ENCODE results near the gene MYOT. TPM values are rescaled to one million over a fixed set of nuclear protein-coding genes. Genes with fewer than 3 reads are reported as not detected.
A peak's percentile ranks its signal among the peaks of the same experiment; 100 is the strongest.

The MYOT gene
- total and polyA plus RNA-seq, 2 donors (not counting 3 experiments of a cell fraction or from before 2014, with no cell fraction given), result not detected

- intact Hi-C loops (cut with micrococcal nuclease), result loop anchor here (2.0 to 5.0 kb wide), 2 partner anchors 60 to 117 kb away; no protein-coding TSS in a partner anchor
Observed at GRCh38 chr5:137894586-137894985, 26.9 kb downstream of the MYOT start.

GRCh38 chr5:137896560-137896959 lies 28.9 kb downstream of the MYOT start:
- no peaks in the 10 kb centered on the region for H3K9me3 ChIP-seq (replicated peaks; ENCODE audit: control insufficient read depth, insufficient read depth, low read length)
- no peak overlapping the region for H3K4me2 ChIP-seq (ENCODE audit: insufficient read depth, low read length)
- H3K27ac ChIP-seq (ENCODE audit: insufficient read depth, low read depth, low read length), result peak overlapping the region; percentile 21
- no peaks in the 10 kb centered on the region for H3K79me2 ChIP-seq (ENCODE audit: control insufficient read depth, insufficient read depth, low read length)
- no peak overlapping the region for H2AFZ ChIP-seq (ENCODE audit: low read depth, low read length)
- no TSS peak for BruUV-seq (replicated peaks)
- dilution Hi-C loops (cut with MboI; ENCODE audit: extremely low pct_ligation_motif_present, low sequenced_read_pairs), result no loop called here
- no peaks in the 10 kb centered on the region for H3K9me1 ChIP-seq (replicated peaks; ENCODE audit: control insufficient read depth, extremely low read depth, insufficient read depth, low read length)
- no peak overlapping the region for H3K4me3 ChIP-seq (replicated peaks in 1 of 3; ENCODE audit: insufficient read depth in 1 of 3, low read depth in 1 of 3, low read length in 3 of 3)
- H3K9ac ChIP-seq (replicated peaks; ENCODE audit: extremely low read depth, insufficient read depth, low read length), result no peak overlapping the region
- ChIA-PET POLR2A (no interaction called here), CTCF (interaction anchor here (0.7 to 3.6 kb wide), 7 partner anchors 13 to 173 kb away, joined by 3 to 14 read pairs (median 3); no protein-coding TSS in a partner anchor)
- TF ChIP-seq MAX (IDR thresholded peaks at IDR 0.05; ENCODE audit: insufficient read depth, insufficient read length) (no peak), POLR2AphosphoS5 (IDR thresholded peaks at IDR 0.05; ENCODE audit: insufficient read depth, low read depth, low read length) (peak; percentile 25), POLR2A (IDR thresholded peaks at IDR 0.05; ENCODE audit: low read depth, low read length) (no peak), EZH2 (IDR thresholded peaks at IDR 0.05; ENCODE audit: borderline replicate concordance, low read depth, low read length, severe bottlenecking) (no peak), GATA2 (IDR thresholded peaks at IDR 0.05; ENCODE audit: insufficient read depth, insufficient read length, low read depth, low read length) (peak; percentile 64), MYC (IDR thresholded peaks at IDR 0.05; ENCODE audit: low read depth, low read length) (no peak), JUN (IDR thresholded peaks at IDR 0.05; ENCODE audit: borderline replicate concordance, insufficient read depth, insufficient read length, low read depth) (peak; percentile 27), FOS (IDR thresholded peaks at IDR 0.05; ENCODE audit: borderline replicate concordance, insufficient read depth, low read length) (peak; percentile 84)
- intact Hi-C loops (cut with micrococcal nuclease), result no loop called here
- DNase-seq (ENCODE audit: low read depth, low spot score) (peak; percentile 73), FAIRE-seq (peak; percentile 81)
- H3K27me3 ChIP-seq (ENCODE audit: control insufficient read depth in 2 of 2, insufficient read depth in 2 of 2, low read length in 2 of 2), result no peaks in the 10 kb centered on the region
- H3K36me3 ChIP-seq (ENCODE audit: control insufficient read depth in 2 of 2, extremely low read depth in 1 of 2, insufficient read depth in 2 of 2, low read length in 2 of 2), result no peaks in the 10 kb centered on the region
- H4K20me1 ChIP-seq (replicated peaks; ENCODE audit: control insufficient read depth, extremely low read depth, insufficient read depth, low read length), result no peaks in the 10 kb centered on the region
- peaks cover 37% of the 10 kb centered on the region for H3K4me1 ChIP-seq (ENCODE audit: control insufficient read depth, extremely low read depth, insufficient read depth, low read length)

More at GRCh38 chr5:137894586-137894985, 26.9 kb downstream of the MYOT start:
- H3K27ac ChIP-seq (ENCODE audit: insufficient read depth, low read depth, low read length), result peak overlapping the region; percentile 79
- H3K4me3 ChIP-seq (replicated peaks in 1 of 3; ENCODE audit: insufficient read depth in 1 of 3, low read depth in 1 of 3, low read length in 3 of 3), result no peak overlapping the region
- no peaks in the 10 kb centered on the region for H3K9me1 ChIP-seq (replicated peaks; ENCODE audit: control insufficient read depth, extremely low read depth, insufficient read depth, low read length)
- H3K4me2 ChIP-seq (ENCODE audit: insufficient read depth, low read length), result peak overlapping the region; percentile 41
- CTCF ChIA-PET, result interaction anchor here (1.4 to 1.7 kb wide), 2 partner anchors 8 to 234 kb away, joined by 3 to 5 read pairs; no protein-coding TSS in a partner anchor
- FAIRE-seq (peak; percentile 90), DNase-seq (ENCODE audit: low read depth, low spot score) (peak; percentile 80)
- no TSS peak for BruUV-seq (replicated peaks)
- dilution Hi-C loops (cut with MboI; ENCODE audit: extremely low pct_ligation_motif_present, low sequenced_read_pairs), result no loop called here
- H4K20me1 ChIP-seq (replicated peaks; ENCODE audit: control insufficient read depth, extremely low read depth, insufficient read depth, low read length), result no peaks in the 10 kb centered on the region
- no peaks in the 10 kb centered on the region for H3K36me3 ChIP-seq (ENCODE audit: control insufficient read depth in 2 of 2, extremely low read depth in 1 of 2, insufficient read depth in 2 of 2, low read length in 2 of 2)
- POLR2A ChIA-PET, result no interaction called here
- H2AFZ ChIP-seq (ENCODE audit: low read depth, low read length), result no peak overlapping the region
- no peaks in the 10 kb centered on the region for H3K9me3 ChIP-seq (replicated peaks; ENCODE audit: control insufficient read depth, insufficient read depth, low read length)
- H3K4me1 ChIP-seq (ENCODE audit: control insufficient read depth, extremely low read depth, insufficient read depth, low read length), result peaks cover 37% of the 10 kb centered on the region
- TF ChIP-seq POLR2AphosphoS5 (IDR thresholded peaks at IDR 0.05; ENCODE audit: insufficient read depth, low read depth, low read length), result peak; percentile 76
- no peak for TF ChIP-seq EZH2 (IDR thresholded peaks at IDR 0.05; ENCODE audit: borderline replicate concordance, low read depth, low read length, severe bottlenecking)
- peak; percentile 81 for TF ChIP-seq FOS (IDR thresholded peaks at IDR 0.05; ENCODE audit: borderline replicate concordance, insufficient read depth, low read length)
- peak; percentile 98 for TF ChIP-seq GATA2 (IDR thresholded peaks at IDR 0.05; ENCODE audit: insufficient read depth, insufficient read length, low read depth, low read length)
- peak; percentile 56 for TF ChIP-seq JUN (IDR thresholded peaks at IDR 0.05; ENCODE audit: borderline replicate concordance, insufficient read depth, insufficient read length, low read depth)
- H3K79me2 ChIP-seq (ENCODE audit: control insufficient read depth, insufficient read depth, low read length), result no peaks in the 10 kb centered on the region
- no peaks in the 10 kb centered on the region for H3K27me3 ChIP-seq (ENCODE audit: control insufficient read depth in 2 of 2, insufficient read depth in 2 of 2, low read length in 2 of 2)
- H3K9ac ChIP-seq (replicated peaks; ENCODE audit: extremely low read depth, insufficient read depth, low read length), result no peak overlapping the region

All from endothelial cell of umbilical vein (primary cell).